Gastrocnemius medialis (tissue), 4 donors: ENCODE data around the gene WDR70. TPM values are rescaled to one million over a fixed set of nuclear protein-coding genes. Genes with fewer than 3 reads are reported as not detected.
"Not testable (repeated sequence)": the region's sequence is repeated elsewhere in the genome, so short reads cannot be mapped to it uniquely, and the experiment has no call there.

Source experiments
- ATAC-seq, 2 donors: fragments of 150-250 bp; one replicate each; pipeline ENCODE4 v1.9.1; 2016
- DNase-seq, 2 donors: peaks; one replicate each; pipeline ENCODE4 v3.0.0-alpha.2; 2019
- H3K27ac ChIP-seq, 4 donors: fragments of 200-600 bp; sonication (generic); 1 replicate in 1 of 4; 2 replicates in 3 of 4; pipeline ENCODE4 v1.5.1; 2016 to 2018; ENCODE audit warnings: mild to moderate bottlenecking in 2 of 4, moderate library complexity in 1 of 4
- H3K27me3 ChIP-seq, 3 donors: fragments of 200-600 bp; sonication (generic) in 2 of 3; 1 replicate in 1 of 3; 2 replicates in 2 of 3; pipeline versions ENCODE4 v1.5.1 to v1.6.0; 2016 to 2019; ENCODE audit warnings: mild to moderate bottlenecking in 1 of 3, moderate library complexity in 1 of 3
- H3K36me3 ChIP-seq, 2 donors: fragments of 200-600 bp; sonication (generic) in 1 of 2; one replicate each; pipeline ENCODE4 v1.5.1; 2017 to 2018
- H3K4me1 ChIP-seq, 2 donors: fragments of 200-600 bp; sonication (generic) in 1 of 2; one replicate each; pipeline ENCODE4 v1.5.1; 2016 to 2017; ENCODE audit warnings: mild to moderate bottlenecking in 2 of 2
- H3K4me3 ChIP-seq, 4 donors: fragments of 200-600 bp; sonication (generic) in 3 of 4; 1 replicate in 1 of 4; 2 replicates in 3 of 4; pipeline ENCODE4 v1.5.1; 2016 to 2019; ENCODE audit warnings: mild to moderate bottlenecking in 2 of 4
- H3K9me3 ChIP-seq, 3 donors: fragments of 200-600 bp; sonication (generic) in 2 of 3; 1 replicate in 1 of 3; 2 replicates in 2 of 3; pipeline ENCODE4 v1.5.1; 2016 to 2019
- POLR2A ChIP-seq, 2 donors: fragments of 450-650 bp; IDR thresholded peaks; one replicate each; pipeline ENCODE4 v1.6.1; 2017; ENCODE audit warnings: antibody characterized with exemption in 2 of 2, mild to moderate bottlenecking in 2 of 2, moderate library complexity in 2 of 2
- in situ Hi-C, 4 donors: fragments of 200-750 bp; cut with MboI; loops; one replicate each; pipeline versions ENCODE4 v1.15.0 to v1.8.0; 2017; ENCODE audit warnings: low sequenced_read_pairs in 4 of 4
- intact Hi-C: fragments of 100-400 bp; cut with DNase I; formaldehyde crosslinking; loops from one replicate; pipeline ENCODE4 v1.15.1; 2023; ENCODE audit warnings: low total_unique reads
- total RNA-seq, 4 donors: library from RNA; depleted of rRNA; stranded (reverse); fragments of >200 nt; gene quantifications; one replicate each; pipeline versions ENCODE4 v1.1.0 to v1.2.3, GENCODE V29; 2016
- TF ChIP-seq, protein P1 (sequence below), 5 experiments: fragments of 450-650 bp in 3 of 5; fragments of 200-600 bp in 2 of 5; sonication (generic) in 2 of 5; IDR thresholded peaks in 4 of 5; conservative IDR thresholded peaks in 1 of 5; 1 replicate in 4 of 5; 2 replicates in 1 of 5; pipeline ENCODE4 v1.5.1; 2016 to 2019; ENCODE audit warnings: antibody characterized with exemption in 5 of 5, mild to moderate bottlenecking in 3 of 5, moderate library complexity in 3 of 5

Gene WDR70
- total RNA-seq, 4 donors from 2014 or later = 15.9 to 24.8 (median 21.5) TPM

DNA sequence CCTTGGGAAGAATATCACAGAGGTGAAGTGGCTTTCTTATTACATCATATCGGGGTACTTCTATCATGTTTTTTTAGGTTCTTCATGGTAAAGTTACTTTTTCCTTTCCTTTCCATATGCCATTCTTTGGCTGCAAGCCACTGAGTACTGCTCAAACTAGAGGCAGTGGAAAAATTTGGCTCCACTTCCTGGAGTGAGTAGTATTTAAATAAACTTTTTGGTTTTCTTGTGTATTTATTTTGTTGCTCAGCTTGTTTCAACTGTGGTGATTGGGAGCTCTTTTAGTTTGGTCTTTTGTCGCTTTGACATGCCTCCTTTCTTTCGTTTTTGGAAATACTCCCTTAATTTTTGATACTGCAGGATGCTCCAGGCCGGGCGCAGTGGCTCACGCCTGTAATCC lies 69.8 kb downstream of the WDR70 start:
- Histone ChIP-seq H3K36me3 (peaks cover 0 to 3% of the 10 kb centered on the region in 2 donors), H3K27ac (no peak overlapping the region), H3K9me3 (no peaks in the 10 kb centered on the region), H3K27me3 (no peaks in the 10 kb centered on the region), H3K4me1 (no peaks in the 10 kb centered on the region), H3K4me3 (no peak overlapping the region)
- intact Hi-C loops (no loop called here), in situ Hi-C loops (no loop called here)
- ATAC-seq (no peak), DNase-seq (no peak)
- no peak for TF ChIP-seq POLR2A (IDR thresholded peaks at IDR 0.05)
- TF ChIP-seq, protein P1, sequence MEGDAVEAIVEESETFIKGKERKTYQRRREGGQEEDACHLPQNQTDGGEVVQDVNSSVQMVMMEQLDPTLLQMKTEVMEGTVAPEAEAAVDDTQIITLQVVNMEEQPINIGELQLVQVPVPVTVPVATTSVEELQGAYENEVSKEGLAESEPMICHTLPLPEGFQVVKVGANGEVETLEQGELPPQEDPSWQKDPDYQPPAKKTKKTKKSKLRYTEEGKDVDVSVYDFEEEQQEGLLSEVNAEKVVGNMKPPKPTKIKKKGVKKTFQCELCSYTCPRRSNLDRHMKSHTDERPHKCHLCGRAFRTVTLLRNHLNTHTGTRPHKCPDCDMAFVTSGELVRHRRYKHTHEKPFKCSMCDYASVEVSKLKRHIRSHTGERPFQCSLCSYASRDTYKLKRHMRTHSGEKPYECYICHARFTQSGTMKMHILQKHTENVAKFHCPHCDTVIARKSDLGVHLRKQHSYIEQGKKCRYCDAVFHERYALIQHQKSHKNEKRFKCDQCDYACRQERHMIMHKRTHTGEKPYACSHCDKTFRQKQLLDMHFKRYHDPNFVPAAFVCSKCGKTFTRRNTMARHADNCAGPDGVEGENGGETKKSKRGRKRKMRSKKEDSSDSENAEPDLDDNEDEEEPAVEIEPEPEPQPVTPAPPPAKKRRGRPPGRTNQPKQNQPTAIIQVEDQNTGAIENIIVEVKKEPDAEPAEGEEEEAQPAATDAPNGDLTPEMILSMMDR (IDR thresholded peaks at IDR 0.05 in 4 of 5, conservative IDR thresholded peaks at IDR 0.05 in 1 of 5) = no peak

DNA sequence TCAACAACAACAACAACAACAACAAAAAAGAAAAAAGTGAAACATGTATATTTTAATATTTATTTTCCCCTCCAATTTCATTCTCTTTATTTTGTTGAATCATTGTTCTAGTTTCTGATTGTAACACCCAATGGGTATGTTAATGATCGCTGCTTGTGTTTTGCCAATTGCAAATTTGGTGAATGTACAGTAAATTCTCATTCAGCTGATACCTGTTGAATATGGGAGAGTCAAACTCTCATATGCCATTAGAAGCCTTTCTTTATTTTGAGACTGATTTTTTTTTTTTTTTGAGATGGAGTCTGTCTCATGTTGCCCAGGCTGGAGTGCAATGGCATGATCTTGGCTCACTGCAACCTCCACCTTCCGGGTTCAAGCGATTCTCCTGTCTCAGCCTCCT lies 72.9 kb downstream of the WDR70 start:
- H3K36me3 ChIP-seq, H3K4me3 ChIP-seq, intact Hi-C loops, H3K4me1 ChIP-seq, DNase-seq, in situ Hi-C loops, H3K9me3 ChIP-seq, H3K27me3 ChIP-seq, H3K27ac ChIP-seq, ATAC-seq: not testable (repeated sequence)

DNA sequence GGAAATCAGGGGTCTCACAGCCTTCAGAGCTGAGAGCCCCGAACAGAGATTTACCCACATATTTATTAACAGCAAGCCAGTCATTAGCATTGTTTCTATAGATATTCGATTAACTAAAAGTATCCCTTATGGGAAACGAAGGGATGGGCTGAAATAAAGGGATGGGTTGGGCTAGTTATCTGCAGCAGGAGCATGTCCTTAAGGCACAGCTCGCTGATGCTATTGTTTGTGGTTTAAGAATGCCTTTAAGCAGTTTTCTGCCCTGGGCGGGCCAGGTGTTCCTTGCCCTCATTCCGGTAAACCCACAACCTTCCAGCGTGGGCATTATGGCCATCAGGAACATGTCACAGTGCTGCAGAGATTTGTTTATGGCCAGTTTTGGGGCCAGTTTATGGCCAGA lies 74.1 kb downstream of the WDR70 start:
- ATAC-seq, H3K27ac ChIP-seq, in situ Hi-C loops, H3K36me3 ChIP-seq, H3K4me3 ChIP-seq, H3K27me3 ChIP-seq, intact Hi-C loops, DNase-seq, H3K9me3 ChIP-seq, H3K4me1 ChIP-seq: not testable (repeated sequence)

DNA sequence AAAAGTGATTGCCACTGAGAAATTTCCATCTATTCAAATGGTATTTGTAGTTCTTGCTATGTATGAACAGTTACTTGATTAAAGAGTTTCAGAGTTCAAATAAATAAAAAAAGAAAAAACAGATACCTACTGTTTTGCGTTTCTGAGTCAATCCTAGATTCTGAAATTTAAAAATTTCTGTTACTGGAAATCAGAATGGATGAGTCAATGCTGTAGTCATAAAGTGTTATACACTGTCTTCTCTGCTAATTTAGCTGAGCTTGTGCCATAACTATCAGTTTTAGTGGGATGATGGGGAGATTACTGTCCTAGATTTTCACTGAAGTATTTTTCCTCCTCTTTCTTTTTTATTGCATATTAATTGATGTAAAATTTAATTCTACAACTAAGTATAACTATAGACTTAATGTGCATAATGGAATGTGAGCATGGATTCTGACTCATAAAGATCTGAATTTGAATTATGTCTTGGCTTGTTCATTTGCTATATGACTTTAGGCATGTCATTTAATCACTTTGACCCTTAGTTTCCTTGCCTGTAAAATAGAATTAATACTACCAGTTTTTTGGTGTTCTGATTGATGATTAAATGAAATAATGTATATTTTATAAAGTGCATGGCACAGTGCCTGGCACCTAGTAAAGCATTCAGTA lies 75.4 kb downstream of the WDR70 start:
- H3K4me1 ChIP-seq, ATAC-seq, intact Hi-C loops, H3K4me3 ChIP-seq, DNase-seq, H3K27ac ChIP-seq, in situ Hi-C loops, H3K9me3 ChIP-seq, H3K36me3 ChIP-seq, H3K27me3 ChIP-seq: not testable (repeated sequence)

DNA sequence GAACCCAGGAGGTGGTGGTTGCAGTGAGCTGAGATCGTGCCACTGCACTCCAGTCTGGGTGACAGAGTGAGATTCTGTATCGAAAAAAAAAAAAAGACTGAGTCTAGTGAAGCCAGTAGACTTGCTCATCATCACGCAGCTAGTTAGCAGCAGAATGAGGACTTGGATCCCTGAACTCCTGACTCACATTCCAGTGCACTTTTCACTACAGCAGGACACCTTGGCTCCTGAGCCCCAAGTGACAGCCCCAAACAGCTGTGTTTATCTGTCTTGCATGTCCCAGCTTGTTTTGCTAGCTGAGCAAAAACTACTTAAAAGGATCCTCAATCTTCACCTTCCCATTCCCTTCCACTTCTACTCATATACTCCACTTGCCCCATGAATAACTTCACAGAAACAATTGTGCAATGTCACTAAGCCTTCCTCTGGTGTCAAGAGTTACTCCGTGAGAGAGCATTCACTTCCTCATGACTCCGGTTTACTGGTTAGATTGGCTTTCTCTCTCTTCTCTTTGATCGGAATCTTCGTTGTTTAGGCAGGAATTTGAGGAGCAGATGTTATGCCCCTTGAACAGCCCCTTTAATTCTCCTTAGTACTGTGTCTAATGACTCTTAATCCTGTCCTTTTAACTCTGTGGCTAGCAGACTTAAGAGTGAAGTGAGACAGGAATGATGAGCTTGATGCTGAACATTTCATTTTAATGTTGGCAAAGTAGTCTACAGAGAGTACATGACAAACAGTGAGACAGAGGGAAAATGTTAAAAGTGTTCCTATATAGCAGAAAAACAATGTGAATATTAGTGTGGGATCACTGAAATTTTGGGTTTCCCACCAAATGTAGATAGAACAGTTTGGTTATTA lies 84.3 kb downstream of the WDR70 start:
- not testable (repeated sequence) for H3K4me3 ChIP-seq

DNA sequence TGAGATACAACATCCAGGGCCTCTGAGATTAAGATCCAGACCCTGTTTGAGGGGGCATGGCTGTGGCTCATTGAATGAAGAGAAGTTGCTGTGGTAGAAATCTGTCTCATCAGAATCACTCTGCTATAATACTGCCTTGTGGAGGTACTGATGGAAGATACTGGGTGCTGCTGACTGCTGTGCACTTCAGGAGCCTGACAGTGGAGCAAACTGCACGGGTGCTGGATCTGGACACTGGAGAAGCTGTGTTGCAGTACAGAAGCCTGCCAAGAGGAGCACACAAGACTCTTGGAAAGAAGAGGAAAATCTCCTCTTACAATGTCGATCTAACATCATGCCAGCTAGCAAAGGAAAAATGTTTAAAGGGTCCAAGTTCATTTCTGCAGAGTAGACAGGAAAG lies 85.5 kb downstream of the WDR70 start:
- DNase-seq = peak; percentile 30 to 60
- intact Hi-C loops = not testable (repeated sequence)
- H3K27ac ChIP-seq = peak overlapping the region in 3 of 4 donors; percentile 29 to 36 (median 31)

More for the DNA sequence above, 84.3 kb downstream of the WDR70 start:
- peak overlapping the region; percentile 63 to 80 (median 72) for H3K27ac ChIP-seq
- peaks cover 11 to 12% of the 10 kb centered on the region in 2 donors for H3K4me1 ChIP-seq
- intact Hi-C loops, H3K36me3 ChIP-seq, H3K27me3 ChIP-seq, H3K9me3 ChIP-seq, in situ Hi-C loops: not testable (repeated sequence)
- peak; percentile 99 to 100 for ATAC-seq
- DNase-seq = peak in 1 of 2 donors; percentile 23

DNA sequence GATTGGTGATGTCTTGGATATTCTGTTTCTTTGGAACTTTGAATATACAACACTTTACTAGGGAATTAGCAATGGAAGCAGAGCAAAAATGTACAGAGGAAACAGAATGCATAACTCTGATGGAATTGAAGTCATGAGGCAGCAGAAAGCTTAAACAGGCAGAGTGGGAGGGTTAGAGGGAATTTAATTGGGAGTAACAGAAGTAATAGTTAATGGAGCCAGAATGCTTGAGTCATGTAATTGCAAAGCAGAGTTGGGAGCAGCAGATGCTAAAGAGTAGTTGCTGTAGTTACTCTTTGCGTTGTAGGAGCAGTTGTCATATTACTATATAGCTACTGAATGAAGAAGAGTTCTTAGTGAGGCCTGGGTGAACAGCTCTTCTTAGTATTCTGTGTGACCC lies 90.3 kb downstream of the WDR70 start:
- DNase-seq, H3K4me3 ChIP-seq, intact Hi-C loops, ATAC-seq, H3K27me3 ChIP-seq, in situ Hi-C loops, H3K27ac ChIP-seq, H3K36me3 ChIP-seq, H3K4me1 ChIP-seq: not testable (repeated sequence)
- H3K9me3 ChIP-seq = peaks cover 0 to 12% (median 0%) of the 10 kb centered on the region in 3 donors

More for the DNA sequence above, 85.5 kb downstream of the WDR70 start:
- H3K4me3 ChIP-seq, ATAC-seq, H3K9me3 ChIP-seq, in situ Hi-C loops, H3K36me3 ChIP-seq, H3K27me3 ChIP-seq: not testable (repeated sequence)
- peaks cover 11 to 12% of the 10 kb centered on the region in 2 donors for H3K4me1 ChIP-seq
